IPS-20b (cell line): ENCODE results near the gene PLXDC2.

Experiments
- H3K27ac ChIP-seq: one replicate; pipeline ENCODE4 v1.5.1; 2013; ENCODE audit warnings: low read length
- H3K27me3 ChIP-seq: 2 replicates; pipeline ENCODE4 v1.6.1; 2013; ENCODE audit warnings: mild to moderate bottlenecking, low read length, inconsistent platforms; ENCODE audit not compliant: insufficient read depth
- H3K36me3 ChIP-seq: 2 replicates; pipeline ENCODE4 v1.6.1; 2013; ENCODE audit warnings: low read depth, mild to moderate bottlenecking, inconsistent platforms, low read length, moderate library complexity; ENCODE audit not compliant: insufficient read depth
- H3K4me1 ChIP-seq: 2 replicates; pipeline ENCODE4 v1.6.1; 2013; ENCODE audit warnings: mild to moderate bottlenecking, control low read depth, inconsistent platforms, low read length, moderate library complexity; ENCODE audit not compliant: insufficient read depth
- H3K4me3 ChIP-seq: 2 replicates; pipeline ENCODE4 v1.5.1; 2013; ENCODE audit warnings: mild to moderate bottlenecking, low read length, inconsistent platforms
- H3K9ac ChIP-seq: 2 replicates; pipeline ENCODE4 v1.6.1; 2013; ENCODE audit warnings: low read depth, mild to moderate bottlenecking, inconsistent platforms, low read length, moderate library complexity
- H3K9me3 ChIP-seq: 2 replicates; pipeline ENCODE4 v1.6.1; 2013; ENCODE audit warnings: mild to moderate bottlenecking, low read depth, low read length, inconsistent platforms; ENCODE audit not compliant: insufficient read depth

The PLXDC2 gene

GRCh38 chr10:19970717-19971116 lies 154.5 kb downstream of the PLXDC2 start:
- H3K4me1 ChIP-seq: peaks cover 5% of the 10 kb centered on the region; the same call in 1 of the 2 replicates
- H3K27me3 ChIP-seq: no peaks in the 10 kb centered on the region
- no peaks in the 10 kb centered on the region for H3K9me3 ChIP-seq
- H3K36me3 ChIP-seq: no peaks in the 10 kb centered on the region
- H3K27ac ChIP-seq: no peak overlapping the region
- no peak overlapping the region for H3K9ac ChIP-seq
- no peak overlapping the region for H3K4me3 ChIP-seq

GRCh38 chr10:19971343-19972052 lies 155.3 kb downstream of the PLXDC2 start:
- Histone ChIP-seq H3K27ac (no peak overlapping the region), H3K4me1 (peaks cover 5% of the 10 kb centered on the region; the same call in 1 of the 2 replicates), H3K27me3 (no peaks in the 10 kb centered on the region), H3K36me3 (no peaks in the 10 kb centered on the region), H3K4me3 (no peak overlapping the region), H3K9me3 (no peaks in the 10 kb centered on the region), H3K9ac (no peak overlapping the region)

- Histone ChIP-seq H3K27ac (no peak overlapping the region), H3K4me3 (no peak overlapping the region), H3K27me3 (no peaks in the 10 kb centered on the region)
These were observed 157.9 kb downstream of the PLXDC2 start for GRCh38 chr10:19974138-19974537.

GRCh38 chr10:19974554-19974953 lies 158.3 kb downstream of the PLXDC2 start:
- Histone ChIP-seq H3K27me3 (no peaks in the 10 kb centered on the region), H3K9ac (no peak overlapping the region), H3K27ac (no peak overlapping the region), H3K4me1 (peaks cover 5% of the 10 kb centered on the region; the same call in 1 of the 2 replicates), H3K4me3 (no peak overlapping the region), H3K36me3 (no peaks in the 10 kb centered on the region), H3K9me3 (no peaks in the 10 kb centered on the region)

More at GRCh38 chr10:19974138-19974537, 157.9 kb downstream of the PLXDC2 start:
- H3K9me3 ChIP-seq: no peaks in the 10 kb centered on the region
- no peak overlapping the region for H3K9ac ChIP-seq
- peaks cover 5% of the 10 kb centered on the region; the same call in 1 of the 2 replicates for H3K4me1 ChIP-seq
- H3K36me3 ChIP-seq: no peaks in the 10 kb centered on the region

- H3K27me3 ChIP-seq: no peaks in the 10 kb centered on the region
- 0 out of 2 replicates have a peak overlapping the region, but pooled peaks have one; percentile 30 for H3K4me3 ChIP-seq
- H3K9me3 ChIP-seq: no peaks in the 10 kb centered on the region
- H3K27ac ChIP-seq: no peak overlapping the region
- no peaks in the 10 kb centered on the region for H3K36me3 ChIP-seq
- peaks cover 5% of the 10 kb centered on the region; the same call in 1 of the 2 replicates for H3K4me1 ChIP-seq
- H3K9ac ChIP-seq: no peak overlapping the region
These were observed 160.9 kb downstream of the PLXDC2 start for GRCh38 chr10:19977097-19977521.

- Histone ChIP-seq H3K27ac (no peak overlapping the region), H3K9me3 (no peaks in the 10 kb centered on the region), H3K4me1 (peaks cover 10% of the 10 kb centered on the region; the same call in 1 of the 2 replicates), H3K9ac (no peak overlapping the region), H3K36me3 (no peaks in the 10 kb centered on the region), H3K27me3 (no peaks in the 10 kb centered on the region), H3K4me3 (no peak overlapping the region)
These were observed 163.4 kb downstream of the PLXDC2 start for GRCh38 chr10:19979628-19980027.

GRCh38 chr10:19983880-19984565 lies 167.8 kb downstream of the PLXDC2 start:
- Histone ChIP-seq H3K27ac (no peak overlapping the region), H3K9ac (no peak overlapping the region), H3K9me3 (no peaks in the 10 kb centered on the region; the same call in 1 of the 2 replicates), H3K4me3 (no peak overlapping the region), H3K4me1 (peaks cover 35% of the 10 kb centered on the region), H3K27me3 (no peaks in the 10 kb centered on the region), H3K36me3 (no peaks in the 10 kb centered on the region)

DNA sequence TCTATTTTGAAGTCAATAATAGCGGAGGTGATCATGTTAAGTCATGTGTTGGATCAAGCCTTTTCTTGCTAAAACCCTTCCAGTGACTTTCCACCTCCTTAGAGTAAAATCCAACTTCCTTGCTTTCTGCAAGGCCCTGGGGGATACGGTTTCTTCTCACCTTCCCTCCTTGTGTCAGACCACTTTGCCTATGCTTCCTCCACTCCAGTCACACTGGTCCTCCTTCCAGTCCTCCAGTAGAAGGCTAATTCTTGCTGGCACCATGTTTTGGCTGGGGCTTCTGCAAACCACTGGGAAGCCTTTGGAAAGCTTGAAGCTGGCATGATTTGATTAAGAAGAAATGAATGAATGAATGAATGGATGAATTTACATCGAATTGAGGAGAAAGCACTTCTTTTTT lies 169.5 kb downstream of the PLXDC2 start:
- Histone ChIP-seq H3K27me3 (no peaks in the 10 kb centered on the region), H3K9ac (no peak overlapping the region; the same call in 1 of the 2 replicates), H3K36me3 (no peaks in the 10 kb centered on the region), H3K9me3 (no peaks in the 10 kb centered on the region; the same call in 1 of the 2 replicates), H3K4me1 (peaks cover 35% of the 10 kb centered on the region), H3K27ac (peak overlapping the region; percentile 90), H3K4me3 (peak overlapping the region; percentile 0; the same call in 1 of the 2 replicates)

DNA sequence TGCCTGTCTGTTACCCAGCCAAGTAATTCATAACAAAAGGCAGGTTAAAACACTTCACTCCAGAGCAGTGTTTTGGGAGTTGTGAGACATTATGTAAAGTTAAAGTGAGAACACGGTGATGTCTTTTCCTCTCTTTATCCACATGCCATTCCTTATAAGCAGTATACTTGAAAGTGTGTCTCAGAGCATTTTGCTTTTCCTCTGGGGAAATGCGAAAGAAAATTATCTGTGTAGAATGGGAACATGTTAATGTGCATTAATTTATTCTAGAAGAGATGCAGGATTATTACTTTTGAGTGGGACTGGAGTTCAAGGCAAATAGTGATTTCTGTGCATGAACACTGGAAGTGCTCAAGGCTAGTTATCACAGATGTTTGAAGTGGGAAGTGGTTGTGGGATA lies 170.4 kb downstream of the PLXDC2 start:
- Histone ChIP-seq H3K4me3 (0 out of 2 replicates have a peak overlapping the region, but pooled peaks have one; percentile 17), H3K9me3 (no peaks in the 10 kb centered on the region; the same call in 1 of the 2 replicates), H3K27me3 (no peaks in the 10 kb centered on the region), H3K36me3 (no peaks in the 10 kb centered on the region), H3K9ac (peak overlapping the region; percentile 38; the same call in 1 of the 2 replicates), H3K27ac (peak overlapping the region; percentile 80), H3K4me1 (peaks cover 35% of the 10 kb centered on the region)

DNA sequence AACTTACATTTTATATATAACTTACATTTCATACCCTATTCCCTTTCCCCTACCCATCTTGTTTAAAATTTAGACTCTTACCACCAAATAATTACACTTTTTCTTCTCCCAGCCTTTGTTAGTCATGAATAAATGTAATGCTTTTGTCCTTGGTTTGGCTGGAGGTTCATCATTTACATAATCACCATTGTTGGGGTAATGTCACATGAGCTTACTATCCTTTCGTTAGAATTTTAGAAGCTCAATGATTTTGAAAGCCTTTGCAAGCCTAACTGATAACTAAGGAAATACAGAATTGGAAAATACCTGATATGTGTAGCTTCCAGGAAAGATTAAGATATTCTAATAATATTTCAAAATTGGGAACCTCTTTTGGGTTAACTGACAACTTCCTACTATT lies 171.7 kb downstream of the PLXDC2 start:
- Histone ChIP-seq H3K4me3 (no peak overlapping the region), H3K9ac (no peak overlapping the region), H3K4me1 (peaks cover 35% of the 10 kb centered on the region), H3K27ac (no peak overlapping the region), H3K9me3 (no peaks in the 10 kb centered on the region; the same call in 1 of the 2 replicates), H3K36me3 (no peaks in the 10 kb centered on the region), H3K27me3 (no peaks in the 10 kb centered on the region)

DNA sequence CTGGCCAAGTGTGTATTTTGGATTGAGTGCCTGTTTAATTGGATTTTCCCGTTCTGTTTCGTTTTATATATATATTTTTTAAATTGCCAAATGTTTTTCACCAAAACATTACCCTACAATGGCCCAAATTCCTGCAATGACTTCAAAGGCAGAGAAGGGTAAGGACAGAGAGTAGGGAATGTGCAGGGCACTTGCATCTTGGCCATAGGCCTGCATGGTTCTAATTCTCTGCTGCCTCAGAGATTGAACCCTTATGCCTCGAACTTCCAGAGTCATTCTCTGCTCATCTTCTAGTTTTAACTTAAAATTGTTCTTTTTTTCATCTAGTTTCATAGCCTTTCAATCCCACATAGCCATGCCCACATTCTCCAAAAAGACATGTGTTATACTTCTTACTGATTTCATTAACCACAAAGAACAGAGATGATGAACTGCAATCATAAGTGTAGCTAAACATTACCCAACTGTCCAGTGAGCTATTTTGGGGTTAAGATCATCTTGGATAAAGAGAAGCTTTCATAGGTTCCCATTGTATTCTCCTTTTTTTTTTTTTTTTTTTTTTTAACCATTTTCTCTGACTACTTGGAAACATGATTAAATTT lies 177.6 kb downstream of the PLXDC2 start:
- Histone ChIP-seq H3K27me3 (no peaks in the 10 kb centered on the region), H3K27ac (no peak overlapping the region), H3K9ac (no peak overlapping the region), H3K9me3 (no peaks in the 10 kb centered on the region; the same call in 1 of the 2 replicates), H3K4me3 (no peak overlapping the region), H3K4me1 (peaks cover 12% of the 10 kb centered on the region; the same call in 1 of the 2 replicates), H3K36me3 (no peaks in the 10 kb centered on the region)
